ENCODE data around the gene ALDH3A1.

The ALDH3A1 gene

GRCh38 chr17:19741832-19742457 is 6.2 kb downstream of the ALDH3A1 start:
- no peaks in the 10 kb centered on the region for H3K36me3 ChIP-seq
- H3K4me1 ChIP-seq (ENCODE audit: control insufficient read depth in 1 of 2, insufficient read depth in 1 of 2, low read depth in 1 of 2, low read length in 1 of 2), result peaks cover 5 to 8% of the 10 kb centered on the region in 2 experiments
- no peak overlapping the region for H3K4me3 ChIP-seq (ENCODE audit: low read depth in 1 of 2, low read length in 1 of 2)
- H3K27ac ChIP-seq, result no peak overlapping the region
- H3K9me3 ChIP-seq, result no peaks in the 10 kb centered on the region
- peaks cover 15% of the 10 kb centered on the region for H3K27me3 ChIP-seq
- TF ChIP-seq, protein P1, sequence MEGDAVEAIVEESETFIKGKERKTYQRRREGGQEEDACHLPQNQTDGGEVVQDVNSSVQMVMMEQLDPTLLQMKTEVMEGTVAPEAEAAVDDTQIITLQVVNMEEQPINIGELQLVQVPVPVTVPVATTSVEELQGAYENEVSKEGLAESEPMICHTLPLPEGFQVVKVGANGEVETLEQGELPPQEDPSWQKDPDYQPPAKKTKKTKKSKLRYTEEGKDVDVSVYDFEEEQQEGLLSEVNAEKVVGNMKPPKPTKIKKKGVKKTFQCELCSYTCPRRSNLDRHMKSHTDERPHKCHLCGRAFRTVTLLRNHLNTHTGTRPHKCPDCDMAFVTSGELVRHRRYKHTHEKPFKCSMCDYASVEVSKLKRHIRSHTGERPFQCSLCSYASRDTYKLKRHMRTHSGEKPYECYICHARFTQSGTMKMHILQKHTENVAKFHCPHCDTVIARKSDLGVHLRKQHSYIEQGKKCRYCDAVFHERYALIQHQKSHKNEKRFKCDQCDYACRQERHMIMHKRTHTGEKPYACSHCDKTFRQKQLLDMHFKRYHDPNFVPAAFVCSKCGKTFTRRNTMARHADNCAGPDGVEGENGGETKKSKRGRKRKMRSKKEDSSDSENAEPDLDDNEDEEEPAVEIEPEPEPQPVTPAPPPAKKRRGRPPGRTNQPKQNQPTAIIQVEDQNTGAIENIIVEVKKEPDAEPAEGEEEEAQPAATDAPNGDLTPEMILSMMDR (IDR thresholded peaks at IDR 0.05), result no peak

DNA sequence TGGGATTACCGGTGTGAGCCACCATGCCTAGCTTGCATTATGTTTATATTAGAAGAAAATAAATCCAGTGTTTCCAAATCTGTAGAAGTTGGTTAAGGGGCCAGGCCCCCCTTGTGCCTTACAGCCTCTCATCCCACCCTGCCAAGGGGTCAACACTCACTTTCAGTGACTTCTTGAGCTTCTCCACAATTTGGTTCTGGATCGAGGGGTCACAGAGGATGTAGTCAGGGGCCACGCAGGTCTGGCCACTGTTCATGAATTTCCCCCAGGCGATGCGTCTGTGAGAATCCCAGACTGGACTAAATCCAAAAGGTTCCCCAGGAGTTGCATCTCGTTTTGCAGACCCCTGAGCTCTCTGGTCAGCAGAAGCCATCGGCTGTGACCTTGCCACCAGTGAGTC is 7.2 kb downstream of the ALDH3A1 start:
- TF ChIP-seq, protein P1 (IDR thresholded peaks at IDR 0.05), result no peak
- H3K9me3 ChIP-seq, result no peaks in the 10 kb centered on the region
- no peak overlapping the region for H3K27ac ChIP-seq
- peaks cover 15% of the 10 kb centered on the region for H3K27me3 ChIP-seq
- no peaks in the 10 kb centered on the region for H3K36me3 ChIP-seq
- H3K4me3 ChIP-seq (ENCODE audit: low read depth in 1 of 2, low read length in 1 of 2), result no peak overlapping the region
- H3K4me1 ChIP-seq (ENCODE audit: control insufficient read depth in 1 of 2, insufficient read depth in 1 of 2, low read depth in 1 of 2, low read length in 1 of 2), result peaks cover 5 to 8% of the 10 kb centered on the region in 2 experiments

DNA sequence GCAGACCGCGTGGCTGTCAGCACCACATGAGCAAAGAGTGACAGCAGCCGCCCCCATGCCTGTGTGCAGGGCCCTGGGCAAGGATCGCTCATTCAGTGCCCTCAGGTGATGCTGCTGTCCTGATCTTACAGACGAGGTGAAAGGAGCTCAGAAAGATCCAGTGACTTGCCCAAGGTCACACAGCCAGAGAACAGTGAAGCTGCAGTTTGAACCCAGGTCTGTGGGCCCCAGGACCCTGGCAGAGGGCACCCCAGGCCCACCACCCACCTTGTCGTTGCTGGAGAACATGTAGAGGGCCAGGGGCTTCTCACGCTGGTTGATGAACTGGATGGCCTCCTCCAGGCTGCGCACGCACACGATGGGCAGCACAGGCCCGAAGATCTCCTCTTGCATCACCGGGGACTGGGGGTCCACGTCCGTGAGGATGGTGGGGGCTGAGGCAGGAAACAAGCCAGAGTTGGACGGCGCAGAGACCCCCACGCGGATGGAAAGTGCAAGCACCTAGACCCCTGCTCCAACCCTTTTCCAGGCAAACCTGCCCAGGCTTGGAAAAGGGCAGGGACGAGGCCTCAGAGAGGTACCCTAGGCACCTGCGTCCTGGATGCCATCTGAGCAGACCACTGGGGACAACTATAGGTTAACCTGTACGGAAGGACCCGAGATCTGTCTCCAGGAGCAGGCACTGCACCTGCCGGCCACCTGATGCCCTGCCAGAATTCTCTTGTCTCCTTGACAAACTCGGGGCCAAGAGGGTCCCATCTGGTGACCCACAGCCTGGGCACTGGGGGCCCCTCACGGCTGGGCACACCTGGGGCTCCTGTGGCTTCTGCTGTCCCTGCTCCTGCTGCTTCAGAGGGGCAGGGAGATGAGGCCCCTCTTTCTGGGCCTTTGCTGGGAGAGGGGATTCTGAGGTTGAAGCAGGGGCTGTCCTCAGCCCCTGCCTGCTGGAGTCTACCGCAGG is 8.6 kb downstream of the ALDH3A1 start:
- no peaks in the 10 kb centered on the region for H3K9me3 ChIP-seq
- H3K4me3 ChIP-seq (ENCODE audit: low read depth in 1 of 2, low read length in 1 of 2), result no peak overlapping the region
- TF ChIP-seq, protein P1 (IDR thresholded peaks at IDR 0.05), result no peak
- no peaks in the 10 kb centered on the region for H3K36me3 ChIP-seq
- no peak overlapping the region for H3K27ac ChIP-seq
- peaks cover 5% of the 10 kb centered on the region for H3K27me3 ChIP-seq
- peaks cover 2 to 3% of the 10 kb centered on the region in 2 experiments for H3K4me1 ChIP-seq (ENCODE audit: control insufficient read depth in 1 of 2, insufficient read depth in 1 of 2, low read depth in 1 of 2, low read length in 1 of 2)

GRCh38 chr17:19738757-19739156 is 9.3 kb downstream of the ALDH3A1 start:
- H3K4me1 ChIP-seq (ENCODE audit: control insufficient read depth in 1 of 2, insufficient read depth in 1 of 2, low read depth in 1 of 2, low read length in 1 of 2), result no peaks in the 10 kb centered on the region

GRCh38 chr17:19738073-19738449 is 10.0 kb downstream of the ALDH3A1 start:
- TF ChIP-seq, protein P1 (IDR thresholded peaks at IDR 0.05), result no peak

More at GRCh38 chr17:19738757-19739156, 9.3 kb downstream of the ALDH3A1 start:
- Histone ChIP-seq H3K9me3 (no peaks in the 10 kb centered on the region), H3K4me3 (ENCODE audit: low read depth in 1 of 2, low read length in 1 of 2) (no peak overlapping the region), H3K27ac (no peak overlapping the region), H3K36me3 (no peaks in the 10 kb centered on the region), H3K27me3 (no peaks in the 10 kb centered on the region)
- TF ChIP-seq, protein P1 (IDR thresholded peaks at IDR 0.05), result no peak

More at GRCh38 chr17:19738073-19738449, 10.0 kb downstream of the ALDH3A1 start:
- no peaks in the 10 kb centered on the region for H3K36me3 ChIP-seq
- no peak overlapping the region for H3K4me3 ChIP-seq (ENCODE audit: low read depth in 1 of 2, low read length in 1 of 2)
- H3K9me3 ChIP-seq, result no peaks in the 10 kb centered on the region
- no peaks in the 10 kb centered on the region for H3K27me3 ChIP-seq
- no peaks in the 10 kb centered on the region for H3K4me1 ChIP-seq (ENCODE audit: control insufficient read depth in 1 of 2, insufficient read depth in 1 of 2, low read depth in 1 of 2, low read length in 1 of 2)
- H3K27ac ChIP-seq, result no peak overlapping the region

Measured in neutrophil (primary cell).